ENCODE measurements around the gene KDM4F.
"Not testable (repeated sequence)": the region's sequence is repeated elsewhere in the genome, so short reads cannot be mapped to it uniquely, and the experiment has no call there.

DNA sequence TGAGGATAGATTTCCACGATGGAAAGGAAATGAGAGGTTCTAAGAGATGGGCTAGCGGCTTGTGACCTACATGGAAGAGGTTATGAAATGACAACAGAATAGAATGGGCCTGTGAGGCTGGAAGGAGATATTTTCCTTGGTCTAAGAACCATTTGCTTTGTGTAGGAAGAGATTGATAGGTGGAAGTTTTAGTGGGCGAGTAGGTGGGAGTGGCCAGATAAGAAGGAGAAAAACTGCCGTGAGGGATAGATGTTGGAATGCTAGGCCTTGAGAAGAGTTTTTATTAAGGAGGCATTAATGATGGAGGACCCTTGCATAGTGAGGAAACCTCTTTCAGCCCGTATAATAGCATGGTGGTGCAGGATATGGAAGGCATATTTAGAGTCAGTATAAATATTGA lies 27.8 kb upstream of the KDM4F start:
- not testable (repeated sequence) for TF ChIP-seq CTCF, POLR2A (IDR thresholded peaks at IDR 0.05)
